Esophagus muscularis mucosa (tissue), 4 donors: ENCODE data around the gene PLD5. TPM values are rescaled to one million over a fixed set of nuclear protein-coding genes. Genes with fewer than 3 reads are reported as not detected.
"Not testable (repeated sequence)": the region's sequence is repeated elsewhere in the genome, so short reads cannot be mapped to it uniquely, and the experiment has no call there.

Source experiments
- DNase-seq: peaks from one replicate; pipeline ENCODE4 v3.0.0-alpha.2; 2017; ENCODE audit errors: extremely low spot score
- H3K27ac ChIP-seq, 4 donors: fragments of 200-600 bp; sonication (generic); replicated peaks in 1 of 4; 1 replicate in 3 of 4; 2 replicates in 1 of 4; pipeline ENCODE4 v1.5.1; 2016 to 2019; ENCODE audit warnings: mild to moderate bottlenecking in 1 of 4
- H3K27me3 ChIP-seq, 4 donors: fragments of 200-600 bp; sonication (generic); one replicate each; pipeline versions ENCODE4 v1.5.1 to v1.6.0; 2016 to 2019
- H3K36me3 ChIP-seq, 4 donors: fragments of 200-600 bp; sonication (generic); one replicate each; pipeline ENCODE4 v1.5.1; 2016 to 2019
- H3K4me1 ChIP-seq, 4 donors: fragments of 200-600 bp; sonication (generic); one replicate each; pipeline ENCODE4 v1.5.1; 2016 to 2019
- H3K4me3 ChIP-seq, 4 donors: fragments of 200-600 bp; sonication (generic); 1 replicate in 2 of 4; 2 replicates in 2 of 4; pipeline ENCODE4 v1.5.1; 2016 to 2019; ENCODE audit warnings: mild to moderate bottlenecking in 4 of 4, moderate library complexity in 1 of 4
- H3K9me3 ChIP-seq, 4 donors: fragments of 200-600 bp; sonication (generic); 1 replicate in 3 of 4; 2 replicates in 1 of 4; pipeline ENCODE4 v1.5.1; 2016 to 2019
- EP300 ChIP-seq: sonication (generic); formaldehyde crosslinking; IDR thresholded peaks from one replicate; pipeline ENCODE4 v1.6.1; 2017; ENCODE audit warnings: antibody characterized with exemption
- POLR2A ChIP-seq: fragments of 450-650 bp; IDR thresholded peaks from one replicate; pipeline ENCODE4 v1.6.1; 2017; ENCODE audit warnings: antibody characterized with exemption, moderate library complexity, mild to moderate bottlenecking, low read depth
- POLR2AphosphoS5 ChIP-seq, 2 donors: sonication (generic); formaldehyde crosslinking; IDR thresholded peaks; one replicate each; pipeline ENCODE4 v1.6.1; 2017; ENCODE audit warnings: antibody characterized with exemption in 2 of 2
- WGBS: methylation state at CpG from one replicate; pipeline ENCODE4 v1.1.5; 2018; 5-methylcytosine and 5-hydroxymethylcytosine counted together
- intact Hi-C: fragments of 100-400 bp; cut with DNase I; formaldehyde crosslinking; loops from one replicate; pipeline ENCODE4 v1.15.1; 2023
- total RNA-seq, 4 donors: library from RNA; depleted of rRNA; stranded (reverse); fragments of >200 nt; gene quantifications; one replicate each; pipeline versions ENCODE4 v1.1.0 to v1.2.1, GENCODE V29; 2016
- TF ChIP-seq, protein P1 (sequence below), 3 experiments: fragments of 200-600 bp in 2 of 3; fragments of 450-650 bp in 1 of 3; sonication (generic) in 2 of 3; IDR thresholded peaks; one replicate each; pipeline ENCODE4 v1.5.1; 2017 to 2019; ENCODE audit warnings: antibody characterized with exemption in 3 of 3, mild to moderate bottlenecking in 2 of 3, moderate library complexity in 1 of 3

PLD5 gene
- total RNA-seq, 4 donors from 2014 or later: 0.33 to 1.7 (median 0.50) TPM

GRCh38 chr1:242282758-242283485, 241.6 kb downstream of the PLD5 start:
- H3K9me3 ChIP-seq, intact Hi-C loops, DNase-seq, H3K4me1 ChIP-seq, H3K4me3 ChIP-seq, H3K36me3 ChIP-seq, H3K27ac ChIP-seq, H3K27me3 ChIP-seq: not testable (repeated sequence)
- 40% methylated on average over 5 of the region's 5 CpGs for WGBS

DNA sequence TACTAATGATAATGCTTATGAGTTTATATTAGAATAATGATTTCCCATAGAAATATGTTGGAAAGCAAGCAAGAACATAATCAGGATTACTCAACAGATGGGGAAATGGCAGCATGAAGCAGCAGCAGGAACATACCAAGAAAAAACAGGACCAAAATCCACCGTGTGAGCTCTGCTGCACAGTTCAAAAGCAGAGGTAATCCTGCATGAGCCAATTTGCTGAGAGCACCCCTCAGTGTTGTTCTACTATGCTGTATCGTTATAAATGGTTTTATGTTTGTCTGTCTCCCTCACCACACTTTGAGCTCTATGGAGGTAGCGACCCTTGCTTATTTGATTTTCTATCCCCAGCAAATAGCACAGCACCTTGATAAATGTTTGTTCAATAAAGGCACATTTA, 246.1 kb downstream of the PLD5 start:
- DNase-seq, H3K36me3 ChIP-seq, H3K4me1 ChIP-seq, H3K4me3 ChIP-seq, H3K9me3 ChIP-seq, H3K27me3 ChIP-seq, intact Hi-C loops, H3K27ac ChIP-seq: not testable (repeated sequence)
- 75% methylated on average over 3 of the region's 3 CpGs for WGBS

- 79% methylated on average over 5 of the region's 6 CpGs for WGBS
- H3K27ac ChIP-seq, DNase-seq, H3K27me3 ChIP-seq, H3K4me3 ChIP-seq, H3K4me1 ChIP-seq, H3K36me3 ChIP-seq, H3K9me3 ChIP-seq, intact Hi-C loops: not testable (repeated sequence)
These were observed 247.7 kb downstream of the PLD5 start for GRCh38 chr1:242276769-242277168.

DNA sequence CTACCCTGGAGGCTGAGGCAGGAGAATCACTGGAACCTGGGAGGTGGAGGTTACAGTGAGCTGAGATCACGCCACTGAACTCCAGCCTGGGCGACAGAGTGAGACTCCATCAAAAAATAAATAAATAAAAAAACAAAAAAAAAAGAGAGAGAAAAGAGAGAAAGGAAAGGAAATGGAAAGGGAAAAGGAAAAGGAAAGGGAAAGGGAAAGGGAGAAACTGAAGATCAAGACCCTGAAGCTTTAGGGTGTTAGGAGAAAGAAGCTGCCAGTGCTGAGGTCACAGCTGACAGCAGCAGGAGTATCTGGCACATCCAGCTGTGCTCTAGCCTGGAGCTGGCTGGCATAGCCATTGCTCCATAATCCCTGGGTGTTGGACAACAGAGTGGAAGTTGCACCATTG, 257.5 kb downstream of the PLD5 start:
- H3K27ac ChIP-seq, H3K9me3 ChIP-seq, DNase-seq, H3K27me3 ChIP-seq, H3K4me3 ChIP-seq, H3K4me1 ChIP-seq, intact Hi-C loops, H3K36me3 ChIP-seq: not testable (repeated sequence)
- WGBS: 97% methylated on average over 2 of the region's 2 CpGs

DNA sequence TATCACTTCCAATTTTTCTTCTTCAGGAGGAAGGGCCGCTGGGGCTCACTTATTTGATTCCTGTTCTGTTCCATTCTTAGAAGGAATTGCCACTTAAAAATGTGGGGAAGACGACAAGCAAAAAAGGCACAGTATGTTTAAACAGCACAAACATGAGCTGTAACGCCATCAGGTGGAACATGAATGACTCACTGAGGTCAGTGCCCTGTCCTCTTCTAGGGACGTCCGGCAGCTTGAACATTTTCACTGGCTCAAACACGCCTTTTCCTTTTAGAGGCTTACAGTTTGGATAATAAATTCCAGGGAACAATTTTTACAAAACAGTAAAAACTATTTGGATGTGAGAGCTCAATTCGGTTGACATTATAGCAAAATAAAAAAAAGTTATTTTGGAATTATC, 260.1 kb downstream of the PLD5 start:
- DNase-seq, intact Hi-C loops: not testable (repeated sequence)
- WGBS: 46% methylated on average over 7 of the region's 7 CpGs

DNA sequence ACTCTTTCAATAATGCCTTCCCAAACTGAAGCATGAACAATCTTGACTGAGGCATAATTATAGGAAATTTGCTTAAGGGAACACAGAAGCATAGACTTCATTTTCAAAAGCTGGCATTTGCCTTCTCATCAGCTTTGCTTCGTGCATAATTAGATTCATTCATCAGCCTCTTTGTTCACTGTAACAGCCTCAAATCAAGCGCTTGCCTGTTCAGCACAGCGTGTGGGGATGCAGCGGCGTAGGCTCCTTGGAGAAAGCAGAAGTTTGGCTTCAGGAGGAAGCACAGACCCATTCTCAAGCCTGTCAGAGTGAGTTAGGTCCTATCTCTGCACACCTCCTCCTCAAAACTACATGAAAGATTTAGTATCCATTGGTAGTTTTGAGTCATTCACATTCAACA, 279.2 kb downstream of the PLD5 start:
- Histone ChIP-seq H3K27me3 (no peaks in the 10 kb centered on the region), H3K9me3 (no peaks in the 10 kb centered on the region), H3K4me1 (no peaks in the 10 kb centered on the region), H3K4me3 (no peak overlapping the region), H3K27ac (no peak overlapping the region), H3K36me3 (no peaks in the 10 kb centered on the region)
- intact Hi-C loops: no loop called here
- TF ChIP-seq, protein P1, sequence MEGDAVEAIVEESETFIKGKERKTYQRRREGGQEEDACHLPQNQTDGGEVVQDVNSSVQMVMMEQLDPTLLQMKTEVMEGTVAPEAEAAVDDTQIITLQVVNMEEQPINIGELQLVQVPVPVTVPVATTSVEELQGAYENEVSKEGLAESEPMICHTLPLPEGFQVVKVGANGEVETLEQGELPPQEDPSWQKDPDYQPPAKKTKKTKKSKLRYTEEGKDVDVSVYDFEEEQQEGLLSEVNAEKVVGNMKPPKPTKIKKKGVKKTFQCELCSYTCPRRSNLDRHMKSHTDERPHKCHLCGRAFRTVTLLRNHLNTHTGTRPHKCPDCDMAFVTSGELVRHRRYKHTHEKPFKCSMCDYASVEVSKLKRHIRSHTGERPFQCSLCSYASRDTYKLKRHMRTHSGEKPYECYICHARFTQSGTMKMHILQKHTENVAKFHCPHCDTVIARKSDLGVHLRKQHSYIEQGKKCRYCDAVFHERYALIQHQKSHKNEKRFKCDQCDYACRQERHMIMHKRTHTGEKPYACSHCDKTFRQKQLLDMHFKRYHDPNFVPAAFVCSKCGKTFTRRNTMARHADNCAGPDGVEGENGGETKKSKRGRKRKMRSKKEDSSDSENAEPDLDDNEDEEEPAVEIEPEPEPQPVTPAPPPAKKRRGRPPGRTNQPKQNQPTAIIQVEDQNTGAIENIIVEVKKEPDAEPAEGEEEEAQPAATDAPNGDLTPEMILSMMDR (IDR thresholded peaks at IDR 0.05): no peak
- TF ChIP-seq POLR2A (no peak), POLR2AphosphoS5 (IDR thresholded peaks at IDR 0.05) (no peak), EP300 (no peak)
- WGBS: 45% methylated on average over 5 of the region's 5 CpGs
- no peak for DNase-seq

More for the DNA sequence above, 260.1 kb downstream of the PLD5 start:
- H3K4me3 ChIP-seq, H3K4me1 ChIP-seq, H3K27me3 ChIP-seq, H3K36me3 ChIP-seq, H3K9me3 ChIP-seq, H3K27ac ChIP-seq: not testable (repeated sequence)

DNA sequence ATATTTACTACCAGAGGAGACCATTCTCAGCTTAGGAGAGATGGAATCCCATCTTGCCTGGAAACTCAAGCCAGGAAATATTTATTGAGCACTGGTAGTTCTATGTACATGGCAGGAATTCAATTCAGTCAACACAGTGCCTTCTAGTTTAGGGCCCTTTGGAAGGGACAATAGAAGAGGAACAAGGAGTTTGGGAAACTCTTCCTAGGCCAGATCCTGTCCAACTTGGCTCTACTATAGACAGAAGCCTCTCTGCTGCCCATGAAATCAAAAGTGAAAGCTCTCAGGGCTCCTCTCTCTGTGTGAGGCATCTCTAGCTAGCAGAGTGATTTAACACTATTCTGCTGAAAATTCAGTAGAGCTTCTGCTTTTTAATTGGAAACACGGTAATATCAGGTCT, 281.0 kb downstream of the PLD5 start:
- intact Hi-C loops: no loop called here
- Histone ChIP-seq H3K4me3 (no peak overlapping the region), H3K4me1 (no peaks in the 10 kb centered on the region), H3K9me3 (no peaks in the 10 kb centered on the region), H3K36me3 (no peaks in the 10 kb centered on the region), H3K27ac (no peak overlapping the region), H3K27me3 (no peaks in the 10 kb centered on the region)
- no peak for DNase-seq
- WGBS: 60% methylated on average over 1 of the region's 1 CpG
- TF ChIP-seq EP300 (no peak), POLR2A (no peak), POLR2AphosphoS5 (IDR thresholded peaks at IDR 0.05) (no peak)
- TF ChIP-seq, protein P1 (IDR thresholded peaks at IDR 0.05): no peak
